OCI-LY7 (cell line): ENCODE results near the gene ATP6V1A. TPM values are rescaled to one million over a fixed set of nuclear protein-coding genes. Genes with fewer than 3 reads are reported as not detected.

ENCODE experiments used
- BruUV-seq: library from RNA; stranded (reverse); fragments of 400-500 nt; replicated peaks from 2 replicates; lab custom pipeline; 2021; lab: Mats Ljungman, UMichigan
- CTCF ChIA-PET: fragments of 300-600 bp; sonication (Branson Sonifier 250); formaldehyde crosslinking; loops from one replicate; lab custom pipeline; 2022; ENCODE audit warnings: antibody characterized with exemption; ENCODE audit not compliant: unreplicated experiment; lab: Charles Lee
- POLR2A ChIA-PET: fragments of 300-600 bp; sonication (Branson Sonifier 250); formaldehyde crosslinking; loops from one replicate; lab custom pipeline; 2022; ENCODE audit warnings: antibody characterized with exemption; lab: Charles Lee
- DNase-seq: peaks from one replicate; pipeline ENCODE4 v3.0.0-alpha.2; 2015; ENCODE audit warnings: low spot score
- H2AFZ ChIP-seq: fragments of 200-600 bp; sonication (generic), shearing (Covaris generic); 2 replicates; pipeline ENCODE4 v1.6.1; 2014; ENCODE audit warnings: mild to moderate bottlenecking, antibody characterized with exemption, low read length, moderate library complexity
- H3K27ac ChIP-seq: fragments of 200-600 bp; sonication (generic); 2 replicates; pipeline ENCODE4 v1.5.1; 2014; ENCODE audit warnings: mixed run types, low read depth, mild to moderate bottlenecking, moderate library complexity, low read length, inconsistent platforms; ENCODE audit not compliant: poor library complexity, severe bottlenecking
- H3K36me3 ChIP-seq: fragments of 200-600 bp; sonication (generic); 2 replicates; pipeline ENCODE4 v1.6.1; 2014; ENCODE audit warnings: mild to moderate bottlenecking, antibody characterized with exemption, low read length, moderate library complexity, mixed read lengths; ENCODE audit not compliant: insufficient read depth
- H3K4me1 ChIP-seq: fragments of 200-600 bp; sonication (generic); 2 replicates; pipeline ENCODE4 v1.5.1; 2014; ENCODE audit warnings: mild to moderate bottlenecking, low read length; ENCODE audit not compliant: insufficient read depth, poor library complexity, severe bottlenecking
- H3K4me2 ChIP-seq: fragments of 200-600 bp; sonication (generic); 2 replicates; pipeline ENCODE4 v1.6.1; 2014; ENCODE audit warnings: mild to moderate bottlenecking, low read length
- H3K4me3 ChIP-seq: fragments of 200-600 bp; sonication (generic); 2 replicates; pipeline ENCODE4 v1.5.1; 2014; ENCODE audit warnings: mild to moderate bottlenecking, low read depth, low read length; ENCODE audit not compliant: poor library complexity, severe bottlenecking
- H3K79me2 ChIP-seq: fragments of 200-600 bp; sonication (generic); 2 replicates; pipeline ENCODE4 v1.6.1; 2016; ENCODE audit warnings: low read depth, mild to moderate bottlenecking, low read length, moderate library complexity, mixed read lengths; ENCODE audit not compliant: insufficient read depth
- H3K9me2 ChIP-seq: fragments of 200-600 bp; sonication (generic); 2 replicates; pipeline ENCODE4 v1.6.1; 2016; ENCODE audit warnings: mild to moderate bottlenecking, low read length, mixed read lengths; ENCODE audit not compliant: insufficient read depth
- H3K9me3 ChIP-seq: fragments of 200-600 bp; sonication (generic); 2 replicates; pipeline ENCODE4 v1.6.1; 2014; ENCODE audit warnings: mild to moderate bottlenecking, mixed run types, low read length, mixed read lengths
- H4K20me1 ChIP-seq: fragments of 200-600 bp; sonication (generic); 2 replicates; pipeline ENCODE4 v1.6.1; 2014; ENCODE audit warnings: mild to moderate bottlenecking, antibody characterized with exemption, low read length, moderate library complexity, mixed read lengths; ENCODE audit not compliant: insufficient read depth
- CTCF ChIP-seq: fragments of 200-600 bp; sonication (generic); conservative IDR thresholded peaks from 2 replicates; pipeline ENCODE4 v1.5.1; 2014; ENCODE audit warnings: mild to moderate bottlenecking, antibody characterized with exemption, low read length, moderate library complexity, mixed read lengths
- EZH2phosphoT487 ChIP-seq: fragments of 200-600 bp; sonication (generic); IDR thresholded peaks from 2 replicates; pipeline ENCODE4 v1.6.1; 2018; ENCODE audit warnings: low read depth, borderline replicate concordance, mild to moderate bottlenecking, mixed run types, antibody characterized with exemption, low read length, moderate library complexity, mixed read lengths
- intact Hi-C: fragments of 100-400 bp; cut with micrococcal nuclease; formaldehyde crosslinking; loops from one replicate; pipeline ENCODE4 v1.10.0; 2022; ENCODE audit not compliant: unreplicated experiment
- total RNA-seq, 2 experiments: library from RNA; depleted of rRNA in 1 of 2; stranded (reverse); fragments of >200 nt in 1 of 2; shearing (Covaris generic) in 1 of 2; gene quantifications; 2 replicates each; pipeline ENCODE4 v1.2.3, GENCODE V29; 2014 to 2022

The ATP6V1A gene
- total RNA-seq, 2 experiments from 2014 or later = 26.5 to 77.3 TPM

GRCh38 chr3:113828600-113828999, 81.8 kb downstream of the ATP6V1A start:
- no TSS peak for BruUV-seq
- Histone ChIP-seq H2AFZ (no peak overlapping the region), H3K27ac (no peak overlapping the region)

GRCh38 chr3:113829576-113830354, 82.9 kb downstream of the ATP6V1A start:
- Histone ChIP-seq H3K79me2 (no peaks in the 10 kb centered on the region), H3K27ac (peak overlapping the region; percentile 54), H2AFZ (peak overlapping the region; percentile 73; the same call in 1 of the 2 replicates), H3K9me2 (no peaks in the 10 kb centered on the region), H3K4me2 (peak overlapping the region; percentile 57), H3K4me1 (peaks cover 40% of the 10 kb centered on the region), H4K20me1 (no peaks in the 10 kb centered on the region), H3K36me3 (no peaks in the 10 kb centered on the region; the same call in 1 of the 2 replicates), H3K9me3 (peaks cover 20% of the 10 kb centered on the region), H3K4me3 (peak overlapping the region; percentile 23)
- POLR2A ChIA-PET = interaction anchor here (0.5 to 1.1 kb wide), 5 partner anchors 13 to 383 kb away, joined by 3 to 9 read pairs (median 5); partner anchors contain the start of gene ATP6V1A
- intact Hi-C loops = loop anchor here (10.0 kb wide), 1 partner anchor 625 kb away; no protein-coding TSS in a partner anchor
- no TSS peak for BruUV-seq
- TF ChIP-seq EZH2phosphoT487 (no peak), CTCF (no peak)
- no peak for DNase-seq
- CTCF ChIA-PET = no interaction called here

More at GRCh38 chr3:113828600-113828999, 81.8 kb downstream of the ATP6V1A start:
- ChIA-PET POLR2A (interaction anchor here (0.6 kb wide), 1 partner anchor 12 kb away, joined by 3 read pairs; no protein-coding TSS in a partner anchor), CTCF (no interaction called here)
- H3K4me2 ChIP-seq = no peak overlapping the region
- intact Hi-C loops = no loop called here
- H3K9me3 ChIP-seq = peaks cover 20% of the 10 kb centered on the region
- no peaks in the 10 kb centered on the region; the same call in 1 of the 2 replicates for H3K36me3 ChIP-seq
- no peaks in the 10 kb centered on the region for H4K20me1 ChIP-seq
- peaks cover 40% of the 10 kb centered on the region for H3K4me1 ChIP-seq
- DNase-seq = no peak
- no peaks in the 10 kb centered on the region for H3K79me2 ChIP-seq
- no peak for TF ChIP-seq EZH2phosphoT487
- TF ChIP-seq CTCF = no peak
- no peak overlapping the region for H3K4me3 ChIP-seq
- no peaks in the 10 kb centered on the region for H3K9me2 ChIP-seq

- Histone ChIP-seq H3K4me2 (peak overlapping the region; percentile 57), H4K20me1 (no peaks in the 10 kb centered on the region), H3K27ac (peak overlapping the region; percentile 54), H3K4me3 (peak overlapping the region; percentile 23), H3K79me2 (no peaks in the 10 kb centered on the region), H3K9me3 (peaks cover 20% of the 10 kb centered on the region), H3K36me3 (no peaks in the 10 kb centered on the region; the same call in 1 of the 2 replicates), H3K9me2 (no peaks in the 10 kb centered on the region), H2AFZ (peak overlapping the region; percentile 73; the same call in 1 of the 2 replicates), H3K4me1 (peaks cover 40% of the 10 kb centered on the region)
- TF ChIP-seq CTCF = no peak
- no peak for TF ChIP-seq EZH2phosphoT487
- ChIA-PET POLR2A (interaction anchor here (1.0 kb wide), 1 partner anchor 14 kb away, joined by 5 read pairs; no protein-coding TSS in a partner anchor), CTCF (no interaction called here)
- no TSS peak for BruUV-seq
- DNase-seq = no peak
- intact Hi-C loops = loop anchor here (10.0 kb wide), 1 partner anchor 624 kb away; no protein-coding TSS in a partner anchor
These were observed 84.2 kb downstream of the ATP6V1A start for GRCh38 chr3:113831103-113831355.
